H1 (cell line): ENCODE measurements around the gene MTURN. TPM values are rescaled to one million over a fixed set of nuclear protein-coding genes. Genes with fewer than 3 reads are reported as not detected.

Source experiments
- CBX5 ChIP-seq: fragments of 300-800, 300-1000 bp; sonication (generic); IDR thresholded peaks from 2 replicates; pipeline ENCODE4 v1.7.1; 2016; ENCODE audit warnings: antibody characterized with exemption, low read length, low read depth
- CEBPB ChIP-seq: IDR thresholded peaks from 2 replicates; pipeline ENCODE4 v1.6.1; 2012; ENCODE audit warnings: low read depth, low read length
- FOSL1 ChIP-seq: IDR thresholded peaks from 2 replicates; pipeline ENCODE4 v1.6.1; 2011; ENCODE audit warnings: mild to moderate bottlenecking, low read depth, low read length, moderate library complexity; ENCODE audit not compliant: insufficient read depth
- HDAC6 ChIP-seq: IDR thresholded peaks from one replicate; pipeline ENCODE4 v1.7.1; 2012; ENCODE audit warnings: low read depth, mild to moderate bottlenecking, inconsistent platforms, low read length, moderate library complexity
- JUND ChIP-seq: IDR thresholded peaks from 2 replicates; pipeline ENCODE4 v1.6.1; 2011; ENCODE audit warnings: mild to moderate bottlenecking, improper control_type of control experiment, low read length
- KDM5A ChIP-seq: fragments of 200-600 bp; IDR thresholded peaks from 2 replicates; pipeline ENCODE4 v1.7.1; 2012; ENCODE audit warnings: mild to moderate bottlenecking, low read length, inconsistent platforms, mixed read lengths
- MAFK ChIP-seq: IDR thresholded peaks from 2 replicates; pipeline ENCODE4 v1.6.1; 2012; ENCODE audit warnings: low read depth, mild to moderate bottlenecking, improper control_type of control experiment, low read length
- POLR2A ChIP-seq, 2 experiments: IDR thresholded peaks; 1 replicate in 1 of 2; 2 replicates in 1 of 2; pipeline ENCODE4 v1.6.1; 2011; ENCODE audit warnings: low read depth in 2 of 2, low read length in 2 of 2, mild to moderate bottlenecking in 2 of 2; ENCODE audit errors: control extremely low read depth in 1 of 2
- RFX5 ChIP-seq: IDR thresholded peaks from 2 replicates; pipeline ENCODE4 v1.6.1; 2011; ENCODE audit warnings: low read depth, low read length, improper control_type of control experiment, borderline replicate concordance
- RNF2 ChIP-seq: fragments of 200-900, 300-1000 bp; sonication (generic); IDR thresholded peaks from 2 replicates; pipeline ENCODE4 v1.7.1; 2016; ENCODE audit warnings: borderline replicate concordance, low read depth, mild to moderate bottlenecking, antibody characterized with exemption, low read length; ENCODE audit not compliant: poor library complexity, severe bottlenecking; ENCODE audit errors: missing control alignments
- SRF ChIP-seq: IDR thresholded peaks from 2 replicates; pipeline ENCODE4 v1.6.1; 2011; ENCODE audit warnings: mild to moderate bottlenecking, low read depth, low read length, moderate library complexity
- ZNF274 ChIP-seq: IDR thresholded peaks from 2 replicates; pipeline ENCODE4 v1.7.0; 2012; ENCODE audit warnings: low read length, borderline replicate concordance; ENCODE audit errors: extremely low read depth
- polyA plus RNA-seq, 7 experiments: library from polyadenylated mRNA; depleted of rRNA in 3 of 7; stranded (reverse) in 5 of 7; unstranded in 2 of 7; fragments of >200 nt in 5 of 7; fragments of 200-250 nt in 2 of 7; gene quantifications; 1 replicate in 5 of 7; 2 replicates in 1 of 7; 4 replicates in 1 of 7; pipeline versions ENCODE4 v1.2.1 to v1.2.3, GENCODE V29; 2011 to 2013; ENCODE audit warnings: missing spikeins in 2 of 7, mixed read lengths in 2 of 7
- total RNA-seq: library from RNA; stranded (reverse); fragmentation: NEBNext Ultra II Directional; extraction: Animal tissue kit (Norgen Biotek cat#: 25700); gene quantifications from 2 replicates; pipeline ENCODE4 v1.2.1, GENCODE V29; 2021
- TF ChIP-seq, protein P1 (sequence below): fragments of 300-600 bp; sonication (generic); IDR thresholded peaks from 2 replicates; pipeline ENCODE4 v1.7.1; 2012; ENCODE audit warnings: low read length, moderate library complexity, mild to moderate bottlenecking, inconsistent platforms; ENCODE audit not compliant: insufficient replicate concordance

The MTURN gene
- total and polyA plus RNA-seq, 2 of the 8 experiments (the other 6 are each of a cell fraction or from before 2014, with no cell fraction given), result 2.6 to 5.8 TPM

DNA sequence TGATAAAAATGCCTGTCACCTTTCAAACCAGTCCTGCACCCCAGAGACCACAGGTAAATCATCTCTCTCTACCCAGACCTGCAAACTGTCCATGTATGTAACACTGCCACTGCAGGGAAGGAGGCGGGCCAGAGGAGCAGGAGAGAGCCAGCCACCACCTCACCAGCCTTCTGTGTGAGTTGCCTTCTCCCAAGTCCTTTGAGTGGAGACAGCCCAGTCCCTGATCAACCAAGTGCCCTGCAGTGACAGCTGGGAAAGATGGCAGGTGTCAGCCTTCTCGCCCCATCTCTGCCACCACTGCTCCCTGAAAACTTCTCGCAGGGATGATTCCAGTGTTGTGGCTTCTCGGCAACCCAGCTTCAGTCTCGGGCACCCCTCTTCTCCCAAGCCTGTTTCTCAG is 42.4 kb downstream of the MTURN start (continued):
- TF ChIP-seq, protein P1, sequence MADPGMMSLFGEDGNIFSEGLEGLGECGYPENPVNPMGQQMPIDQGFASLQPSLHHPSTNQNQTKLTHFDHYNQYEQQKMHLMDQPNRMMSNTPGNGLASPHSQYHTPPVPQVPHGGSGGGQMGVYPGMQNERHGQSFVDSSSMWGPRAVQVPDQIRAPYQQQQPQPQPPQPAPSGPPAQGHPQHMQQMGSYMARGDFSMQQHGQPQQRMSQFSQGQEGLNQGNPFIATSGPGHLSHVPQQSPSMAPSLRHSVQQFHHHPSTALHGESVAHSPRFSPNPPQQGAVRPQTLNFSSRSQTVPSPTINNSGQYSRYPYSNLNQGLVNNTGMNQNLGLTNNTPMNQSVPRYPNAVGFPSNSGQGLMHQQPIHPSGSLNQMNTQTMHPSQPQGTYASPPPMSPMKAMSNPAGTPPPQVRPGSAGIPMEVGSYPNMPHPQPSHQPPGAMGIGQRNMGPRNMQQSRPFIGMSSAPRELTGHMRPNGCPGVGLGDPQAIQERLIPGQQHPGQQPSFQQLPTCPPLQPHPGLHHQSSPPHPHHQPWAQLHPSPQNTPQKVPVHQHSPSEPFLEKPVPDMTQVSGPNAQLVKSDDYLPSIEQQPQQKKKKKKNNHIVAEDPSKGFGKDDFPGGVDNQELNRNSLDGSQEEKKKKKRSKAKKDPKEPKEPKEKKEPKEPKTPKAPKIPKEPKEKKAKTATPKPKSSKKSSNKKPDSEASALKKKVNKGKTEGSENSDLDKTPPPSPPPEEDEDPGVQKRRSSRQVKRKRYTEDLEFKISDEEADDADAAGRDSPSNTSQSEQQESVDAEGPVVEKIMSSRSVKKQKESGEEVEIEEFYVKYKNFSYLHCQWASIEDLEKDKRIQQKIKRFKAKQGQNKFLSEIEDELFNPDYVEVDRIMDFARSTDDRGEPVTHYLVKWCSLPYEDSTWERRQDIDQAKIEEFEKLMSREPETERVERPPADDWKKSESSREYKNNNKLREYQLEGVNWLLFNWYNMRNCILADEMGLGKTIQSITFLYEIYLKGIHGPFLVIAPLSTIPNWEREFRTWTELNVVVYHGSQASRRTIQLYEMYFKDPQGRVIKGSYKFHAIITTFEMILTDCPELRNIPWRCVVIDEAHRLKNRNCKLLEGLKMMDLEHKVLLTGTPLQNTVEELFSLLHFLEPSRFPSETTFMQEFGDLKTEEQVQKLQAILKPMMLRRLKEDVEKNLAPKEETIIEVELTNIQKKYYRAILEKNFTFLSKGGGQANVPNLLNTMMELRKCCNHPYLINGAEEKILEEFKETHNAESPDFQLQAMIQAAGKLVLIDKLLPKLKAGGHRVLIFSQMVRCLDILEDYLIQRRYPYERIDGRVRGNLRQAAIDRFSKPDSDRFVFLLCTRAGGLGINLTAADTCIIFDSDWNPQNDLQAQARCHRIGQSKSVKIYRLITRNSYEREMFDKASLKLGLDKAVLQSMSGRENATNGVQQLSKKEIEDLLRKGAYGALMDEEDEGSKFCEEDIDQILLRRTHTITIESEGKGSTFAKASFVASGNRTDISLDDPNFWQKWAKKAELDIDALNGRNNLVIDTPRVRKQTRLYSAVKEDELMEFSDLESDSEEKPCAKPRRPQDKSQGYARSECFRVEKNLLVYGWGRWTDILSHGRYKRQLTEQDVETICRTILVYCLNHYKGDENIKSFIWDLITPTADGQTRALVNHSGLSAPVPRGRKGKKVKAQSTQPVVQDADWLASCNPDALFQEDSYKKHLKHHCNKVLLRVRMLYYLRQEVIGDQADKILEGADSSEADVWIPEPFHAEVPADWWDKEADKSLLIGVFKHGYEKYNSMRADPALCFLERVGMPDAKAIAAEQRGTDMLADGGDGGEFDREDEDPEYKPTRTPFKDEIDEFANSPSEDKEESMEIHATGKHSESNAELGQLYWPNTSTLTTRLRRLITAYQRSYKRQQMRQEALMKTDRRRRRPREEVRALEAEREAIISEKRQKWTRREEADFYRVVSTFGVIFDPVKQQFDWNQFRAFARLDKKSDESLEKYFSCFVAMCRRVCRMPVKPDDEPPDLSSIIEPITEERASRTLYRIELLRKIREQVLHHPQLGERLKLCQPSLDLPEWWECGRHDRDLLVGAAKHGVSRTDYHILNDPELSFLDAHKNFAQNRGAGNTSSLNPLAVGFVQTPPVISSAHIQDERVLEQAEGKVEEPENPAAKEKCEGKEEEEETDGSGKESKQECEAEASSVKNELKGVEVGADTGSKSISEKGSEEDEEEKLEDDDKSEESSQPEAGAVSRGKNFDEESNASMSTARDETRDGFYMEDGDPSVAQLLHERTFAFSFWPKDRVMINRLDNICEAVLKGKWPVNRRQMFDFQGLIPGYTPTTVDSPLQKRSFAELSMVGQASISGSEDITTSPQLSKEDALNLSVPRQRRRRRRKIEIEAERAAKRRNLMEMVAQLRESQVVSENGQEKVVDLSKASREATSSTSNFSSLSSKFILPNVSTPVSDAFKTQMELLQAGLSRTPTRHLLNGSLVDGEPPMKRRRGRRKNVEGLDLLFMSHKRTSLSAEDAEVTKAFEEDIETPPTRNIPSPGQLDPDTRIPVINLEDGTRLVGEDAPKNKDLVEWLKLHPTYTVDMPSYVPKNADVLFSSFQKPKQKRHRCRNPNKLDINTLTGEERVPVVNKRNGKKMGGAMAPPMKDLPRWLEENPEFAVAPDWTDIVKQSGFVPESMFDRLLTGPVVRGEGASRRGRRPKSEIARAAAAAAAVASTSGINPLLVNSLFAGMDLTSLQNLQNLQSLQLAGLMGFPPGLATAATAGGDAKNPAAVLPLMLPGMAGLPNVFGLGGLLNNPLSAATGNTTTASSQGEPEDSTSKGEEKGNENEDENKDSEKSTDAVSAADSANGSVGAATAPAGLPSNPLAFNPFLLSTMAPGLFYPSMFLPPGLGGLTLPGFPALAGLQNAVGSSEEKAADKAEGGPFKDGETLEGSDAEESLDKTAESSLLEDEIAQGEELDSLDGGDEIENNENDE, result no peak
- TF ChIP-seq RNF2 (no peak), RFX5 (no peak), JUND (no peak), SRF (no peak), CEBPB (no peak), MAFK (no peak), ZNF274 (no peak), KDM5A (no peak), HDAC6 (no peak), FOSL1 (no peak), CBX5 (no peak), POLR2A (IDR thresholded peaks at IDR 0.05; ENCODE audit: control extremely low read depth in 1 of 2, low read depth in 2 of 2, low read length in 2 of 2) (no peak)
